GM12892 (cell line): ENCODE measurements around the gene ABCB11.

ENCODE experiments used
- POLR2A ChIP-seq: IDR thresholded peaks from 2 replicates; pipeline ENCODE4 v1.6.1; 2011; ENCODE audit warnings: low read depth, low read length, control low read depth
- POLR2AphosphoS5 ChIP-seq: IDR thresholded peaks from 2 replicates; pipeline ENCODE4 v1.6.1; 2011; ENCODE audit warnings: low read depth, low read length, control low read depth
- TAF1 ChIP-seq: IDR thresholded peaks from 2 replicates; pipeline ENCODE4 v1.6.1; 2011; ENCODE audit warnings: low read depth, mild to moderate bottlenecking, control low read depth, low read length, borderline replicate concordance

- TF ChIP-seq POLR2A: no peak
- TF ChIP-seq POLR2AphosphoS5: no peak
- no peak for TF ChIP-seq TAF1
Measured at GRCh38 chr2:168974428-168974827, 56.7 kb downstream of the ABCB11 start.
